H1 (cell line): Measurements from ENCODE around the gene RAD51B. TPM values are rescaled to one million over a fixed set of nuclear protein-coding genes. Genes with fewer than 3 reads are reported as not detected.

ENCODE experiments used
- CTCF ChIA-PET: fragments of 300-600 bp; sonication (Branson Sonifier 250); formaldehyde crosslinking; loops from one replicate; lab custom pipeline; 2021; ENCODE audit not compliant: partially characterized antibody; lab: Charles Lee
- POLR2A ChIA-PET: fragments of 300-600 bp; sonication (Branson Sonifier 250); formaldehyde crosslinking; loops from one replicate; lab custom pipeline; 2021; ENCODE audit warnings: inconsistent platforms; ENCODE audit not compliant: partially characterized antibody; lab: Charles Lee
- DNase-seq, 2 experiments: peaks; one replicate each; pipeline versions ENCODE4 v3.0.0 to v3.0.0-alpha.2; 2010 to 2022; ENCODE audit warnings: low spot score in 2 of 2, low read depth in 1 of 2, mixed read lengths in 1 of 2
- FAIRE-seq: peaks from 2 replicates; lab custom pipeline; 2011; peaks lifted over from hg19 to GRCh38; lab: Jason Lieb, UNC
- H2AFZ ChIP-seq: 2 replicates; pipeline ENCODE4 v1.8.1; 2012; ENCODE audit warnings: low read length, inconsistent platforms
- H2AK5ac ChIP-seq: 2 replicates; pipeline ENCODE4 v1.6.1; 2013; ENCODE audit warnings: low read depth, low read length
- H2BK120ac ChIP-seq: replicated peaks from 2 replicates; pipeline ENCODE3; 2013; ENCODE audit warnings: low read depth, low read length, inconsistent platforms
- H2BK12ac ChIP-seq: 2 replicates; pipeline ENCODE4 v1.6.1; 2013; ENCODE audit warnings: low read depth, low read length
- H2BK15ac ChIP-seq: 2 replicates; pipeline ENCODE4 v1.6.1; 2013; ENCODE audit warnings: low read length
- H2BK20ac ChIP-seq: 2 replicates; pipeline ENCODE4 v1.6.1; 2013; ENCODE audit warnings: low read length
- H2BK5ac ChIP-seq: 2 replicates; pipeline ENCODE4 v1.6.1; 2013; ENCODE audit warnings: low read depth, low read length
- H3K14ac ChIP-seq: 2 replicates; pipeline ENCODE4 v1.6.1; 2013; ENCODE audit warnings: inconsistent platforms; ENCODE audit not compliant: insufficient read length
- H3K18ac ChIP-seq: 2 replicates; pipeline ENCODE4 v1.6.1; 2013; ENCODE audit warnings: low read length; ENCODE audit errors: extremely low read depth
- H3K23ac ChIP-seq: 2 replicates; pipeline ENCODE4 v1.6.1; 2013; ENCODE audit warnings: inconsistent platforms; ENCODE audit not compliant: insufficient read length
- H3K23me2 ChIP-seq: 2 replicates; pipeline ENCODE4 v1.6.1; 2013; ENCODE audit warnings: low read depth, low read length
- H3K27ac ChIP-seq: 2 replicates; pipeline ENCODE4 v1.6.1; 2011; ENCODE audit warnings: low read depth, low read length, inconsistent platforms
- H3K27me3 ChIP-seq, 4 experiments: replicated peaks in 1 of 4; 1 replicate in 1 of 4; 2 replicates in 3 of 4; pipeline versions ENCODE4 v1.6.1 to v1.8.1; 2011 to 2013; ENCODE audit warnings: low read length in 3 of 4, mild to moderate bottlenecking in 3 of 4, inconsistent platforms in 2 of 4, mixed read lengths in 2 of 4, moderate library complexity in 1 of 4; ENCODE audit not compliant: control insufficient read depth in 3 of 4, insufficient read depth in 3 of 4; ENCODE audit errors: extremely low read depth in 1 of 4
- H3K36me3 ChIP-seq, 4 experiments: 2 replicates each; pipeline versions ENCODE4 v1.6.1 to v1.8.1; 2011 to 2013; ENCODE audit warnings: mild to moderate bottlenecking in 4 of 4, low read length in 3 of 4, moderate library complexity in 2 of 4, control low read depth in 1 of 4, inconsistent platforms in 1 of 4; ENCODE audit not compliant: insufficient read depth in 4 of 4, control insufficient read depth in 2 of 4
- H3K4ac ChIP-seq: replicated peaks from 2 replicates; pipeline ENCODE3; 2013; ENCODE audit warnings: low read length, low read depth, mixed read lengths, inconsistent platforms; ENCODE audit not compliant: insufficient read length
- H3K4me1 ChIP-seq, 4 experiments: replicated peaks in 1 of 4; 1 replicate in 1 of 4; 2 replicates in 3 of 4; pipeline versions ENCODE4 v1.6.1 to v1.8.1; 2011 to 2013; ENCODE audit warnings: low read length in 3 of 4, inconsistent platforms in 2 of 4, mixed read lengths in 1 of 4; ENCODE audit not compliant: insufficient read depth in 4 of 4, control insufficient read depth in 3 of 4
- H3K4me2 ChIP-seq, 2 experiments: 2 replicates each; pipeline versions ENCODE4 v1.6.1 to v1.8.1; 2011 to 2013; ENCODE audit warnings: low read depth in 2 of 2, low read length in 2 of 2, control low read depth in 1 of 2, inconsistent platforms in 1 of 2, mild to moderate bottlenecking in 1 of 2; ENCODE audit not compliant: insufficient read depth in 1 of 2
- H3K4me3 ChIP-seq, 4 experiments: fragments of 200-600, 300-600 bp in 1 of 4; sonication (generic), shearing (Covaris generic), sonication (Bioruptor Twin) in 1 of 4; 2 replicates each; pipeline versions ENCODE4 v1.5.1 to v1.8.1; 2011 to 2016; ENCODE audit warnings: low read length in 4 of 4, low read depth in 3 of 4, control low read depth in 2 of 4, inconsistent platforms in 2 of 4, mild to moderate bottlenecking in 2 of 4, mixed read lengths in 1 of 4, moderate library complexity in 1 of 4; ENCODE audit not compliant: insufficient read depth in 2 of 4; ENCODE audit errors: extremely low read depth in 1 of 4
- H3K56ac ChIP-seq: replicated peaks from 2 replicates; pipeline ENCODE3; 2013; ENCODE audit warnings: low read depth, mild to moderate bottlenecking, mixed read lengths, low read length, inconsistent platforms; ENCODE audit not compliant: insufficient read length
- H3K79me1 ChIP-seq: 2 replicates; pipeline ENCODE4 v1.6.1; 2013; ENCODE audit warnings: low read depth, low read length, control low read depth
- H3K79me2 ChIP-seq, 2 experiments: 2 replicates each; pipeline versions ENCODE4 v1.6.1 to v1.8.1; 2012 to 2013; ENCODE audit warnings: low read length in 2 of 2, mild to moderate bottlenecking in 2 of 2, inconsistent platforms in 1 of 2; ENCODE audit not compliant: insufficient read depth in 2 of 2, control insufficient read depth in 1 of 2
- H3K9ac ChIP-seq, 4 experiments: replicated peaks in 1 of 4; 1 replicate in 1 of 4; 2 replicates in 3 of 4; pipeline versions ENCODE4 v1.6.1 to v1.8.1; 2011 to 2013; ENCODE audit warnings: low read depth in 3 of 4, low read length in 3 of 4, control low read depth in 2 of 4, mild to moderate bottlenecking in 2 of 4, moderate library complexity in 2 of 4, inconsistent platforms in 1 of 4; ENCODE audit errors: extremely low read depth in 1 of 4
- H3K9me3 ChIP-seq, 2 experiments: 2 replicates each; pipeline versions ENCODE4 v1.6.1 to v1.8.1; 2012 to 2013; ENCODE audit warnings: mild to moderate bottlenecking in 2 of 2, moderate library complexity in 2 of 2, control low read depth in 1 of 2, inconsistent platforms in 1 of 2, low read depth in 1 of 2, low read length in 1 of 2, mixed read lengths in 1 of 2; ENCODE audit not compliant: insufficient read depth in 2 of 2
- H4K20me1 ChIP-seq, 2 experiments: replicated peaks in 1 of 2; 2 replicates each; pipeline versions ENCODE3 to v1.8.1; 2011 to 2013; ENCODE audit warnings: inconsistent platforms in 2 of 2, low read length in 2 of 2, mild to moderate bottlenecking in 1 of 2; ENCODE audit not compliant: insufficient read depth in 2 of 2, control insufficient read depth in 1 of 2
- H4K5ac ChIP-seq: 2 replicates; pipeline ENCODE4 v1.6.1; 2013; ENCODE audit warnings: low read length, low read depth, mixed read lengths, inconsistent platforms; ENCODE audit not compliant: insufficient read length
- H4K8ac ChIP-seq: 2 replicates; pipeline ENCODE4 v1.8.0; 2013; ENCODE audit warnings: mild to moderate bottlenecking, moderate library complexity, low read length, inconsistent platforms; ENCODE audit not compliant: insufficient read depth; ENCODE audit errors: extremely low read depth
- H4K91ac ChIP-seq: replicated peaks from 2 replicates; pipeline ENCODE3; 2013; ENCODE audit warnings: low read length, mixed read lengths, inconsistent platforms; ENCODE audit not compliant: insufficient read length
- ASH2L ChIP-seq: fragments of 200-600, 300-600 bp; sonication (generic); IDR thresholded peaks from one replicate; pipeline ENCODE4 v1.7.1; 2017; ENCODE audit warnings: low read length
- CBX5 ChIP-seq: fragments of 300-800, 300-1000 bp; sonication (generic); IDR thresholded peaks from 2 replicates; pipeline ENCODE4 v1.7.1; 2016; ENCODE audit warnings: antibody characterized with exemption, low read length, low read depth
- CBX8 ChIP-seq: fragments of 300-800, 300-1000 bp; sonication (generic); IDR thresholded peaks from 2 replicates; pipeline ENCODE4 v1.7.1; 2016; ENCODE audit warnings: low read depth, low read length, borderline replicate concordance
- CTBP2 ChIP-seq: IDR thresholded peaks from 2 replicates; pipeline ENCODE4 v1.7.0; 2011; ENCODE audit warnings: borderline replicate concordance, mild to moderate bottlenecking, moderate library complexity, mixed read lengths, low read length; ENCODE audit not compliant: insufficient read depth, insufficient read length
- HDAC2 ChIP-seq, 2 experiments: fragments of 300-600 bp in 1 of 2; sonication (generic) in 1 of 2; IDR thresholded peaks; 2 replicates each; pipeline ENCODE4 v1.6.1; 2011 to 2012; ENCODE audit warnings: low read depth in 2 of 2, low read length in 2 of 2, mild to moderate bottlenecking in 2 of 2, moderate library complexity in 2 of 2, borderline replicate concordance in 1 of 2, inconsistent platforms in 1 of 2
- SP2 ChIP-seq: IDR thresholded peaks from 2 replicates; pipeline ENCODE4 v1.6.1; 2012; ENCODE audit warnings: mild to moderate bottlenecking, low read length, inconsistent platforms
- TAF1 ChIP-seq: IDR thresholded peaks from 2 replicates; pipeline ENCODE4 v1.6.1; 2011; ENCODE audit warnings: mild to moderate bottlenecking, low read depth, low read length
- TCF12 ChIP-seq: IDR thresholded peaks from 2 replicates; pipeline ENCODE4 v1.6.1; 2011; ENCODE audit warnings: low read depth, mild to moderate bottlenecking, low read length
- WGBS, 2 experiments: shearing (Covaris generic) in 1 of 2; methylation state at CpG; one replicate each; pipeline versions ENCODE4 v1.1.6 to v1.1.7; 2013 to 2015; ENCODE audit warnings: low lambda C conversion rate in 2 of 2, mixed read lengths in 2 of 2, inconsistent platforms in 1 of 2, low coverage in 1 of 2, missing lambda C conversion rate in 1 of 2; ENCODE audit not compliant: insufficient replicate concordance in 2 of 2, insufficient coverage in 1 of 2, insufficient read length in 1 of 2; ENCODE audit errors: extremely low coverage in 1 of 2, missing lambda C conversion rate in 1 of 2; 5-methylcytosine and 5-hydroxymethylcytosine counted together
- polyA plus RNA-seq, 7 experiments: library from polyadenylated mRNA; depleted of rRNA in 3 of 7; stranded (reverse) in 5 of 7; unstranded in 2 of 7; fragments of >200 nt in 5 of 7; fragments of 200-250 nt in 2 of 7; gene quantifications; 1 replicate in 5 of 7; 2 replicates in 1 of 7; 4 replicates in 1 of 7; pipeline versions ENCODE4 v1.2.1 to v1.2.3, GENCODE V29; 2011 to 2013; ENCODE audit warnings: missing spikeins in 2 of 7, mixed read lengths in 2 of 7
- total RNA-seq: library from RNA; stranded (reverse); fragmentation: NEBNext Ultra II Directional; extraction: Animal tissue kit (Norgen Biotek cat#: 25700); gene quantifications from 2 replicates; pipeline ENCODE4 v1.2.1, GENCODE V29; 2021
- TF ChIP-seq, protein P1 (sequence below): IDR thresholded peaks from 2 replicates; pipeline ENCODE4 v1.6.1; 2012; ENCODE audit warnings: inconsistent platforms
- TF ChIP-seq, protein P2 (sequence below): IDR thresholded peaks from 2 replicates; pipeline ENCODE4 v1.6.1; 2012; ENCODE audit warnings: low read length, inconsistent platforms

RAD51B gene
- total and polyA plus RNA-seq, 2 of the 8 experiments (the other 6 are each of a cell fraction or from before 2014, with no cell fraction given): 3.9 to 14.9 TPM

DNA sequence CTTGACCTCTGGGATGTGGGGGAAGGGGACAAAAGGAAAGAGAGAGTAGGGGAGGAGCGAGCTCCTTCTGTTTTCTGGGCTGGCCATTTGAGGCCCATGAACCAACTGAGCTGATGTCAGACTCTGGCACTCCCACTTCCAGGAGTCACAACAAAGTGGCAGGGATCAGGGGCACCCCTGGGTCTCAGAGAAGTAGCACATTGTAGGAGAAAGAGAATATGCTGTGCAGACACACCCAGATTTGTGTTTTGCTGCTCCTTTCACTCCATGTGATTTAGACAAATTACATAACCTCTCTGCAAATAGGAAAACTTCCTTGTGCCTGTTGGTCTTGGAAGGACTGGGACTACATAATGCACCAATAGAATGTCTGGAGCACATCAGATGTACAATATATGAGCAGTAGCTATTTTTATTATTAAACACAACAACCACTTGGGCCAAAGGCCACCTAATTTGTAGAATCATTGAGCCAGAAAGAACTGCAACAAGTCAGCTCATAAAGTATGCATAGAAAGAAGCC lies 707.8 kb downstream of the RAD51B start:
- Histone ChIP-seq H2BK12ac (no peak overlapping the region), H4K5ac (no peak overlapping the region), H2AFZ (no peak overlapping the region), H3K14ac (no peak overlapping the region), H2BK15ac (no peak overlapping the region), H3K9ac (no peak overlapping the region), H3K79me2 (no peaks in the 10 kb centered on the region), H3K4me2 (no peak overlapping the region), H3K23ac (no peak overlapping the region), H3K23me2 (no peaks in the 10 kb centered on the region), H3K4me1 (no peaks in the 10 kb centered on the region; a peak in 1 of 7 replicates), H4K20me1 (no peaks in the 10 kb centered on the region), H2BK20ac (no peak overlapping the region), H4K91ac (no peak overlapping the region), H3K79me1 (no peaks in the 10 kb centered on the region), H2AK5ac (no peak overlapping the region), H3K9me3 (peaks cover 7 to 13% of the 10 kb centered on the region in 2 experiments; a peak in 2 of 4 replicates), H3K36me3 (no peaks in the 10 kb centered on the region; a peak in 1 of 8 replicates), H3K4me3 (no peak overlapping the region), H3K27me3 (no peaks in the 10 kb centered on the region), H2BK5ac (no peak overlapping the region), H4K8ac (no peak overlapping the region), H3K27ac (no peak overlapping the region), H3K4ac (no peak overlapping the region), H3K56ac (no peak overlapping the region), H3K18ac (no peak overlapping the region), H2BK120ac (no peak overlapping the region)
- DNase-seq: no peak
- ChIA-PET CTCF (interaction anchor here (0.6 to 0.7 kb wide), 3 partner anchors 35 to 126 kb away, joined by 3 read pairs; no protein-coding TSS in a partner anchor), POLR2A (interaction anchor here (0.9 kb wide), 2 partner anchors 12 to 21 kb away, joined by 3 read pairs; no protein-coding TSS in a partner anchor)
- no peak for FAIRE-seq
- 45% methylated on average over 1 of the region's 1 CpG; no CpG with 5 or more reads in 1 of the 2 experiments for WGBS, 2 experiments
- TF ChIP-seq CBX8: no peak
- no peak for TF ChIP-seq ASH2L
- TF ChIP-seq TCF12: no peak
- TF ChIP-seq, protein P1, sequence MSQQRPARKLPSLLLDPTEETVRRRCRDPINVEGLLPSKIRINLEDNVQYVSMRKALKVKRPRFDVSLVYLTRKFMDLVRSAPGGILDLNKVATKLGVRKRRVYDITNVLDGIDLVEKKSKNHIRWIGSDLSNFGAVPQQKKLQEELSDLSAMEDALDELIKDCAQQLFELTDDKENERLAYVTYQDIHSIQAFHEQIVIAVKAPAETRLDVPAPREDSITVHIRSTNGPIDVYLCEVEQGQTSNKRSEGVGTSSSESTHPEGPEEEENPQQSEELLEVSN: no peak
- no peak for TF ChIP-seq HDAC2 (IDR thresholded peaks at IDR 0.05; ENCODE audit: borderline replicate concordance in 1 of 2, low read depth in 2 of 2, low read length in 2 of 2)
- TF ChIP-seq CBX5: no peak
- TF ChIP-seq, protein P2, sequence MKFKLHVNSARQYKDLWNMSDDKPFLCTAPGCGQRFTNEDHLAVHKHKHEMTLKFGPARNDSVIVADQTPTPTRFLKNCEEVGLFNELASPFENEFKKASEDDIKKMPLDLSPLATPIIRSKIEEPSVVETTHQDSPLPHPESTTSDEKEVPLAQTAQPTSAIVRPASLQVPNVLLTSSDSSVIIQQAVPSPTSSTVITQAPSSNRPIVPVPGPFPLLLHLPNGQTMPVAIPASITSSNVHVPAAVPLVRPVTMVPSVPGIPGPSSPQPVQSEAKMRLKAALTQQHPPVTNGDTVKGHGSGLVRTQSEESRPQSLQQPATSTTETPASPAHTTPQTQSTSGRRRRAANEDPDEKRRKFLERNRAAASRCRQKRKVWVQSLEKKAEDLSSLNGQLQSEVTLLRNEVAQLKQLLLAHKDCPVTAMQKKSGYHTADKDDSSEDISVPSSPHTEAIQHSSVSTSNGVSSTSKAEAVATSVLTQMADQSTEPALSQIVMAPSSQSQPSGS: no peak
- TF ChIP-seq CTBP2: no peak
- TF ChIP-seq TAF1: no peak
- no peak for TF ChIP-seq SP2
